HepG2 (cell line): ENCODE results near the gene ERV3-1. TPM values are rescaled to one million over a fixed set of nuclear protein-coding genes. Genes with fewer than 3 reads are reported as not detected.
A peak's percentile ranks its signal among the peaks of the same experiment; 100 is the strongest.

Experiments used
- DMAP1 ChIP-seq: IDR thresholded peaks from 2 replicates; pipeline ENCODE4 v1.6.1; 2016
- MAFF ChIP-seq: IDR thresholded peaks from 2 replicates; pipeline ENCODE4 v1.6.1; 2011; ENCODE audit warnings: low read depth, low read length, improper control_type of control experiment
- MTF1 ChIP-seq: sonication (generic); formaldehyde crosslinking; IDR thresholded peaks from 2 replicates; pipeline ENCODE4 v1.5.0; 2020; ENCODE audit warnings: missing genetic modification reagents
- POGZ ChIP-seq: sonication (generic); formaldehyde crosslinking; IDR thresholded peaks from 2 replicates; pipeline ENCODE4 v1.4.0; 2020; ENCODE audit warnings: mild to moderate bottlenecking, missing genetic modification reagents
- POLR2AphosphoS5 ChIP-seq: IDR thresholded peaks from 2 replicates; pipeline ENCODE4 v1.6.1; 2012; ENCODE audit warnings: low read depth, low read length
- RBM39 ChIP-seq: fragments of 200-400 bp; formaldehyde crosslinking; IDR thresholded peaks from one replicate; pipeline ENCODE4 v1.6.1; 2018; ENCODE audit warnings: antibody characterized with exemption, mild to moderate bottlenecking, low read depth, low read length; ENCODE audit not compliant: poor library complexity, severe bottlenecking
- RFX1 ChIP-seq: fragments of 450-650 bp; IDR thresholded peaks from 2 replicates; pipeline ENCODE4 v1.6.1; 2017
- SMAD9 ChIP-seq: sonication (generic); formaldehyde crosslinking; IDR thresholded peaks from 2 replicates; pipeline ENCODE4 v1.5.1; 2020; ENCODE audit warnings: mild to moderate bottlenecking, missing genetic modification reagents
- SNAPC5 ChIP-seq: sonication (generic); formaldehyde crosslinking; IDR thresholded peaks from 2 replicates; pipeline ENCODE4 v1.8.1; 2023; ENCODE audit warnings: mild to moderate bottlenecking, missing genetic modification reagents, borderline replicate concordance
- SSRP1 ChIP-seq: IDR thresholded peaks from 2 replicates; pipeline ENCODE4 v1.6.1; 2016; ENCODE audit warnings: control low read depth
- TBX2 ChIP-seq: sonication (generic); formaldehyde crosslinking; IDR thresholded peaks from 2 replicates; pipeline ENCODE4 v1.5.0; 2020; ENCODE audit warnings: missing genetic modification reagents, mild to moderate bottlenecking, borderline replicate concordance
- TSC22D2 ChIP-seq: sonication (generic); formaldehyde crosslinking; IDR thresholded peaks from 2 replicates; pipeline ENCODE4 v1.5.1; 2020; ENCODE audit warnings: missing genetic modification reagents, mild to moderate bottlenecking, borderline replicate concordance
- ZBTB38 ChIP-seq: sonication (generic); formaldehyde crosslinking; IDR thresholded peaks from 2 replicates; pipeline ENCODE4 v1.5.1; 2020; ENCODE audit warnings: mild to moderate bottlenecking, missing genetic modification reagents
- ZBTB4 ChIP-seq: sonication (generic); formaldehyde crosslinking; IDR thresholded peaks from 2 replicates; pipeline ENCODE4 v1.4.0; 2020; ENCODE audit warnings: missing genetic modification reagents, mild to moderate bottlenecking, borderline replicate concordance
- ZNF17 ChIP-seq: sonication (generic); formaldehyde crosslinking; IDR thresholded peaks from 2 replicates; pipeline ENCODE4 v1.5.0; 2020; ENCODE audit warnings: mild to moderate bottlenecking, missing genetic modification reagents
- ZNF383 ChIP-seq: sonication (generic); formaldehyde crosslinking; IDR thresholded peaks from 2 replicates; pipeline ENCODE4 v1.4.0; 2020; ENCODE audit warnings: missing genetic modification reagents, mild to moderate bottlenecking, borderline replicate concordance
- ZNF616 ChIP-seq: sonication (generic); formaldehyde crosslinking; IDR thresholded peaks from 2 replicates; pipeline ENCODE4 v1.5.0; 2020; ENCODE audit warnings: low read depth, mild to moderate bottlenecking, missing genetic modification reagents
- ZNF747 ChIP-seq: sonication (generic); formaldehyde crosslinking; IDR thresholded peaks from 2 replicates; pipeline ENCODE4 v1.8.1; 2023; ENCODE audit warnings: missing genetic modification reagents, mild to moderate bottlenecking, borderline replicate concordance
- ZNF782 ChIP-seq: sonication (generic); formaldehyde crosslinking; IDR thresholded peaks from 2 replicates; pipeline ENCODE4 v1.4.0; 2020; ENCODE audit warnings: missing genetic modification reagents, mild to moderate bottlenecking, borderline replicate concordance
- ZNF850 ChIP-seq: sonication (generic); formaldehyde crosslinking; conservative IDR thresholded peaks from 2 replicates; pipeline ENCODE4 v1.9.0; 2021; ENCODE audit warnings: mild to moderate bottlenecking, missing genetic modification reagents
- polyA plus RNA-seq, 8 experiments: library from polyadenylated mRNA; depleted of rRNA in 3 of 8; stranded (reverse) in 7 of 8; unstranded in 1 of 8; fragments of >200 nt; fragmentation: Illumina TruSeq in 4 of 8; extraction: Trizol in 4 of 8; gene quantifications; 2 replicates each; pipeline versions ENCODE4 v1.2.1 to v1.2.3, GENCODE V29; 2011 to 2016; ENCODE audit warnings: low read depth in 4 of 8, missing spikeins in 1 of 8, mixed read lengths in 1 of 8; ENCODE audit not compliant: insufficient read depth in 1 of 8
- total RNA-seq, 5 experiments: library from RNA; depleted of rRNA; stranded (reverse); fragments of >200 nt; fragmentation: Illumina TruSeq; extraction: Trizol; gene quantifications; 2 replicates each; pipeline ENCODE4 v1.2.3, GENCODE V29; 2016; ENCODE audit warnings: low read depth in 1 of 5
- TF ChIP-seq, protein P1 (sequence below): sonication (generic); formaldehyde crosslinking; IDR thresholded peaks from 2 replicates; pipeline ENCODE4 v1.4.0; 2020; ENCODE audit warnings: mild to moderate bottlenecking, missing genetic modification reagents
- TF ChIP-seq, protein P2 (sequence below): sonication (generic); formaldehyde crosslinking; IDR thresholded peaks from 2 replicates; pipeline ENCODE4 v1.4.0; 2020; ENCODE audit warnings: low read depth, mild to moderate bottlenecking, missing genetic modification reagents

The ERV3-1 gene
- total and polyA plus RNA-seq, 2 of the 13 experiments (the other 11 are each of a cell fraction or from before 2014, with no cell fraction given) = 20.4 to 86.3 TPM

DNA sequence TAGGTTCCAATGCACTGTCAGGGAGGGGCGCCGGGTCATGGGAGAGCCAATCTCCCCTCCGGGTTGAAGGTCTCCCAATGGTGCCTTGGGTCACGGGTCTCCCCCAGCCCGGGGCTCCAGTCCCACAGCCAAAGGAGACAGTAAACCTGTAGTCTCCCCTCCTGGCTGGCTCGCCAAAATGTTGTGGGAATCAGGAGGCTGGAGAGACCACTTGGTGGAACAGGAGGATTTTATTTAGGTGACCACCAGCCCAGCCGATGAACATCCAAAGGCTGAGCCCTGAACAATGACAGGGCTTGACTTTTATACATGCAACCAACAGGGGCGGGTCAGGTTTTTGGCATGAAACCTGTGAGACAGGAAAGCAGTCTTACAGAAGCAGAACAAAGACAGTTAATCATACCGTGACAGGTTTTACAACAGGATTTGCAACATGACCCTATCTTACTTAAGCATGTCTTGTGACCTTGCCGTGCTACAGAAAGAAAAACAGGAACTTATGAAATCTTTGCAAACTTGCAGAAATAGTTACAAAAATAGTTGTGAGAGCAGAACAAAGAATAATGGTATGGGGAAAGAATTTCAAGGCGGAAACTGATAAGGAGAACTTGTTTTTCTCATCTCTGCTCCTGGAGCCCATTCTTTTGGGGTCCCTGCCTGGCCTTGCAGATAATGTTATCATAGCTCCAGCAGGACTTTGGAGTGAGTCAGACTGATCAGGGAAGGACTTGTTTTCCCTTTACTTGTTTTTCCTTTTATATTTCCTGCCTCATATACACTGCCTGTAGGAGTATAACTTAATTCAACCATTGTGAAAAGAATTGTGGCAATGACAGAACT is 7.1 kb downstream of the ERV3-1 start (continued):
- TF ChIP-seq TBX2 (CRISPR knock-in tag) (peak; percentile 73), TSC22D2 (0 out of 2 replicates have a peak, but pooled peaks have one; percentile 20), DMAP1 (CRISPR knock-in tag) (peak; percentile 45; the same call in 1 of the 2 replicates), MTF1 (no peak), ZNF747 (CRISPR knock-in tag) (no peak), SMAD9 (CRISPR knock-in tag) (no peak), ZNF17 (CRISPR knock-in tag) (no peak), RFX1 (no peak), SSRP1 (CRISPR knock-in tag) (peak; percentile 26; the same call in 1 of the 2 replicates), ZNF616 (CRISPR knock-in tag) (no peak), SNAPC5 (CRISPR knock-in tag) (no peak), MAFF (no peak), RBM39 (no peak), POLR2AphosphoS5 (no peak), ZNF383 (CRISPR knock-in tag) (no peak), ZBTB4 (CRISPR knock-in tag) (no peak), ZNF850 (CRISPR knock-in tag) (no peak), POGZ (peak; percentile 88), ZBTB38 (0 out of 2 replicates have a peak, but pooled peaks have one; percentile 27), ZNF782 (CRISPR knock-in tag) (0 out of 2 replicates have a peak, but pooled peaks have one; percentile 39)
- TF ChIP-seq, protein P1, sequence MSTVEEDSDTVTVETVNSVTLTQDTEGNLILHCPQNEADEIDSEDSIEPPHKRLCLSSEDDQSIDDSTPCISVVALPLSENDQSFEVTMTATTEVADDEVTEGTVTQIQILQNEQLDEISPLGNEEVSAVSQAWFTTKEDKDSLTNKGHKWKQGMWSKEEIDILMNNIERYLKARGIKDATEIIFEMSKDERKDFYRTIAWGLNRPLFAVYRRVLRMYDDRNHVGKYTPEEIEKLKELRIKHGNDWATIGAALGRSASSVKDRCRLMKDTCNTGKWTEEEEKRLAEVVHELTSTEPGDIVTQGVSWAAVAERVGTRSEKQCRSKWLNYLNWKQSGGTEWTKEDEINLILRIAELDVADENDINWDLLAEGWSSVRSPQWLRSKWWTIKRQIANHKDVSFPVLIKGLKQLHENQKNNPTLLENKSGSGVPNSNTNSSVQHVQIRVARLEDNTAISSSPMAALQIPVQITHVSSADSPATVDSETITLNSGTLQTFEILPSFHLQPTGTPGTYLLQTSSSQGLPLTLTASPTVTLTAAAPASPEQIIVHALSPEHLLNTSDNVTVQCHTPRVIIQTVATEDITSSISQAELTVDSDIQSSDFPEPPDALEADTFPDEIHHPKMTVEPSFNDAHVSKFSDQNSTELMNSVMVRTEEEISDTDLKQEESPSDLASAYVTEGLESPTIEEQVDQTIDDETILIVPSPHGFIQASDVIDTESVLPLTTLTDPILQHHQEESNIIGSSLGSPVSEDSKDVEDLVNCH (CRISPR knock-in tag) = no peak
- TF ChIP-seq, protein P2, sequence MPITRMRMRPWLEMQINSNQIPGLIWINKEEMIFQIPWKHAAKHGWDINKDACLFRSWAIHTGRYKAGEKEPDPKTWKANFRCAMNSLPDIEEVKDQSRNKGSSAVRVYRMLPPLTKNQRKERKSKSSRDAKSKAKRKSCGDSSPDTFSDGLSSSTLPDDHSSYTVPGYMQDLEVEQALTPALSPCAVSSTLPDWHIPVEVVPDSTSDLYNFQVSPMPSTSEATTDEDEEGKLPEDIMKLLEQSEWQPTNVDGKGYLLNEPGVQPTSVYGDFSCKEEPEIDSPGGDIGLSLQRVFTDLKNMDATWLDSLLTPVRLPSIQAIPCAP (CRISPR knock-in tag) = no peak
